Activated CD4-positive, alpha-beta memory T cell treated with anti-CD3 and anti-CD28 coated beads, Interleukin-2, amount 10 ng/mL, durations not matched to agents 7 days and 5 days (primary cell): Measurements from ENCODE around the gene VDAC2. TPM values are rescaled to one million over a fixed set of nuclear protein-coding genes. Genes with fewer than 3 reads are reported as not detected.

Experiments
- CTCF ChIA-PET: fragments of 350-600 bp; sonication (Branson Sonifier 250); formaldehyde crosslinking; loops from one replicate; lab custom pipeline; 2021; ENCODE audit warnings: antibody characterized with exemption, inconsistent platforms; lab: Charles Lee
- POLR2A ChIA-PET: fragments of 350-600 bp; sonication (Branson Sonifier 250); formaldehyde crosslinking; loops from one replicate; lab custom pipeline; 2021; ENCODE audit warnings: antibody characterized with exemption; lab: Charles Lee
- DNase-seq: peaks from one replicate; pipeline ENCODE4 v3.0.0-alpha.2; 2020
- H3K27ac Mint-ChIP-seq: one replicate; pipeline ENCODE4 v1.8.0; 2021; ENCODE audit warnings: mild to moderate bottlenecking, mixed read lengths
- H3K27me3 Mint-ChIP-seq: one replicate; pipeline ENCODE4 v1.8.0; 2021; ENCODE audit warnings: mixed read lengths
- H3K36me3 Mint-ChIP-seq: one replicate; pipeline ENCODE4 v1.8.0; 2021; ENCODE audit warnings: low read depth, mixed read lengths
- H3K4me1 Mint-ChIP-seq: one replicate; pipeline ENCODE4 v1.8.0; 2021; ENCODE audit warnings: mixed read lengths
- H3K4me3 Mint-ChIP-seq: one replicate; pipeline ENCODE4 v1.8.0; 2021; ENCODE audit warnings: mild to moderate bottlenecking, mixed read lengths
- H3K9me3 Mint-ChIP-seq: one replicate; pipeline ENCODE4 v1.8.0; 2021; ENCODE audit warnings: mixed read lengths
- total RNA-seq, 2 experiments: library from RNA; stranded (reverse); gene quantifications; one replicate each; pipeline ENCODE4 v1.2.3, GENCODE V29; 2021

The VDAC2 gene
- total RNA-seq, 2 experiments from 2014 or later = 128 to 133 TPM

- Mint-ChIP-seq H3K27me3 (peaks cover 2% of the 10 kb centered on the region), H3K36me3 (no peaks in the 10 kb centered on the region), H3K4me3 (no peak overlapping the region), H3K4me1 (no peaks in the 10 kb centered on the region), H3K27ac (no peak overlapping the region), H3K9me3 (no peaks in the 10 kb centered on the region)
- no peak for DNase-seq
- ChIA-PET CTCF (interaction anchor here (1.9 kb wide), 1 partner anchor 9 kb away, joined by 7 read pairs; the partner anchor contains the start of gene COMTD1), POLR2A (no interaction called here)
Measured at GRCh38 chr10:75244487-75245353, 34.1 kb downstream of the VDAC2 start.

DNA sequence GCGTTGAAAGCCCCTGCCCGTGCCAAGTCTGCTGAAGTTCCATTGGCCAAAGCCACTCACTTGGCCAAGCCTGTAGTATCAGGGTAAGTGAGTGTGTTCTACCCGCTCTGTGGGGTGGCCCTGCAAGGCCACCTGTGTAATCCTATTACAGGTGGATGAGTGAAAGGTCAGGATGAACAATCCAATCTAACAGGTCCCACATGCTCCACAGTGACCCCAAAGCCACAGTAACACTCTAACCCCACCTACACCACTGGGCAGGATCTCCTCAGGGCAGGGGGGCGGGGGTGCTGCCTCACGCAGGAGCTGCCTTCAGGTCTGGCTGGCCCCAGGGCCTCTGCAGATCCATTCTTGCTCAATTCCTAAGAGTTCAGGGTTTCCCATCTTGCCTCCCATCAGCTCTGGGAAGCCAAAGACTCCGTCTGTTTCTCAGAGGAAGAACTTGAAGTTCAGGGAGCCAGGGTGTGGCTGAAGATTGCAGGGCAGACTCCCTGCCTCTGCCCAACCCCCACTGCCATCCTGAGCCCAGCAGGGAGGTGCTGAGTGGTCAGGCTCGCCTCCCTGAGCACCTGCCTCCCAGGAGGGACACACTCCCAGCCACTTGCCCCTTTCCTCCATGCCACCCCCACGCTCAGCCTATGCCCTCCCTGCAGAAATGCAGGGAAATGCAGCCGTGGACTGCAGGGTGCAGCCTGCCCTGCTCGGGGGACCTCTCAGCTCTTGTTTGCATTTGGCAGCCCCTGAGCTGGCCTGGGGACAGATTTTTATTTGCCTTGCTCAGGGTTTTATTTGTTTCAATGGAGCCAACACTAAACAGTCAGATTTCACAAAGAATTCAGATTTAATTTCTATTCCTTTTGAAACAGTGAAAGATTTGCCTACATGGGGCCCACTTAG is 35.0 kb downstream of the VDAC2 start:
- Mint-ChIP-seq H3K4me3 (no peak overlapping the region), H3K9me3 (no peaks in the 10 kb centered on the region), H3K4me1 (no peaks in the 10 kb centered on the region), H3K36me3 (no peaks in the 10 kb centered on the region), H3K27me3 (peaks cover 5% of the 10 kb centered on the region), H3K27ac (no peak overlapping the region)
- CTCF ChIA-PET = interaction anchor here (1.9 kb wide), 1 partner anchor 10 kb away, joined by 7 read pairs; the partner anchor contains the start of gene COMTD1
- POLR2A ChIA-PET = no interaction called here
- no peak for DNase-seq

DNA sequence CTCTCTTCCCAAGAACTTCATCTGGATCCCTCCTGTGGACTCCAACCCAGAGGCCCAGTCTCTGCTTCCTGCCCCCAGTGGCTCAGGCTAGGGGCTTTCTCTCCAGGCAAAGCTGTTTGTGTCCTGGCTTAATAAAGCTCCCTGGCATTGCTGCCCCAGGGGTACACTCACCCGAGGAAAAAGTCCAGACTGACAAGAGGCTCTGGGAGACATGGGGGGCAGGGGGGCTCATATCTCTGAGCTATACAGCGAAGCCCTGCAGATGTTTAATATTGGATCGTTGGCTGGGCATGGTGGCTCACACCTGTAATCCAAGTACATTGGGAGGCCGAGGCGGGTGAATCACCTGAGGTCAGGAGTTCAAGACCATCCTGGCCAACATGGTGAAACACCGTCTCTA is 35.9 kb downstream of the VDAC2 start:
- peaks cover 5% of the 10 kb centered on the region for H3K27me3 Mint-ChIP-seq
- H3K36me3 Mint-ChIP-seq = no peaks in the 10 kb centered on the region
- no peak overlapping the region for H3K4me3 Mint-ChIP-seq
- no peaks in the 10 kb centered on the region for H3K4me1 Mint-ChIP-seq
- no peak for DNase-seq
- ChIA-PET CTCF (interaction anchor here (1.9 kb wide), 1 partner anchor 10 kb away, joined by 7 read pairs; the partner anchor contains the start of gene COMTD1), POLR2A (no interaction called here)
- no peak overlapping the region for H3K27ac Mint-ChIP-seq
- no peaks in the 10 kb centered on the region for H3K9me3 Mint-ChIP-seq

DNA sequence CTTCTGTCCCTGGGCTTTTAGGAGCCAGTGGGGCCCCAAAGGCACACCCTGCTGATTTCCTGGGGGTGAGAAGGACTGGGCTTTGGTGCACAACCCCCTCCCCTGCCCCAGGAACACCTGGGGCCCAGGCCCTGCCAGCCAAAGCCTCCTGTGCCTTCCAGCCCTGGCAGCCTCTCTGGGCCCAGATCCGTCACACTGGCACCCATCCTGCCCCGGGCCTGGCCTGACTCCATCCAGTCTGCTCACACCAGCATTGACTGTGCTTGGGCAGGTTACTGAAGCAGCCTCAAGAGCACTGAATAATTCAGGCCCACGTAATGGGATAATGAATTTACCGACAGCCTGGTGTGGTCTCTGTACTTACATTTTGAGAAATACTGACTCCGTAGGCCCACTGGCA is 37.2 kb downstream of the VDAC2 start:
- H3K36me3 Mint-ChIP-seq = no peaks in the 10 kb centered on the region
- DNase-seq = no peak
- H3K9me3 Mint-ChIP-seq = peaks cover 3% of the 10 kb centered on the region
- no peaks in the 10 kb centered on the region for H3K4me1 Mint-ChIP-seq
- H3K27ac Mint-ChIP-seq = no peak overlapping the region
- H3K4me3 Mint-ChIP-seq = no peak overlapping the region
- ChIA-PET POLR2A (no interaction called here), CTCF (no interaction called here)
- H3K27me3 Mint-ChIP-seq = peaks cover 5% of the 10 kb centered on the region

- POLR2A ChIA-PET = no interaction called here
- H3K9me3 Mint-ChIP-seq = peaks cover 14% of the 10 kb centered on the region
Measured at GRCh38 chr10:75250934-75251333, 40.3 kb downstream of the VDAC2 start.

DNA sequence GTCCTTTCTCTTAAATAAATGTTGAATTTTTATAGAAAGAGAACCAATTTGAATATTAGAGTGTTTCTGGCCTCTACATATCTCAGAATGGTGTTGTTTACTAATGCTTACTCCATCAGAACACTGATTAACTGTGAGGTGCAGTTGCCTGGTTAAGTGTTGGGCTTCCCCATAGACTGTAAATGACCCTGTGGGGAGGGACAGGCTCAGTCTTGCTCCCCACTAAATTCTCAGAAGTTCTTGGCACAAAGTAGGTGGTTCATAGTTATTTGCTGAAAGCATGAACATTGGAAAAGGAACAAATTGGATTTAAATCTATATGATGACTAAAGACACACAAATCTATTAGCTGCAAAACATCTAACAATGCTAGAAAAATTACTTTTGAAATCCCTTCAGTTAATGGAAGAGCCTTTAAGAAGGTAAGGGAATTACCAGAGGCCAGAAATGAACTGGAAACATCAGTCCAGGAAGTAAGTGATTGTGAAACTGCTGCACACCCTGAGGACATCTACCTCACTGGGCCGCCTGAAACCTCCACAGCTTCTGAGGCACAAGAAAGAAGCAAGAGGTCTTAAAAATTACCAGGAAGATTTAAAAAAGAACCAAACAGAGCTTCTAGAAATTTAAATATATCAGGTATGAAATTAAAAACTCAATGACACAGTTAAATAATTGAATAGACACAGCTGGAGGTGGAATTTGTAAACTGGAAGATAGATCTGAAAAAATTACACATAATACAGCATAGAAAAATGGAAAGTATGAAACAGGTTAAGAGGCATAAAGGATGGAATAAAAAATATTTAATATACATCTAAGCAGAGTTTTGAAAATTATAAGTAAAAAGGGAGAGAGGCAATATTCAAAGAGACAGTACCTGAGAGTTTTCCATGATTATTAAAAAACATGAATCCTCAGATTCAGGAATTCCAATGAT is 43.0 kb downstream of the VDAC2 start:
- Mint-ChIP-seq H3K9me3 (peaks cover 14% of the 10 kb centered on the region), H3K4me1 (no peaks in the 10 kb centered on the region), H3K4me3 (no peak overlapping the region), H3K27ac (no peak overlapping the region), H3K36me3 (peaks cover 6% of the 10 kb centered on the region), H3K27me3 (peaks cover 3% of the 10 kb centered on the region)
- ChIA-PET POLR2A (no interaction called here), CTCF (no interaction called here)
- no peak for DNase-seq

More at GRCh38 chr10:75250934-75251333, 40.3 kb downstream of the VDAC2 start:
- Mint-ChIP-seq H3K27me3 (peaks cover 3% of the 10 kb centered on the region), H3K36me3 (peaks cover 6% of the 10 kb centered on the region), H3K27ac (no peak overlapping the region), H3K4me1 (no peaks in the 10 kb centered on the region), H3K4me3 (no peak overlapping the region)
- no peak for DNase-seq
- CTCF ChIA-PET = no interaction called here

- Mint-ChIP-seq H3K4me3 (no peak overlapping the region), H3K36me3 (peaks cover 6% of the 10 kb centered on the region), H3K27ac (no peak overlapping the region), H3K4me1 (no peaks in the 10 kb centered on the region), H3K27me3 (peaks cover 3% of the 10 kb centered on the region), H3K9me3 (peaks cover 14% of the 10 kb centered on the region)
- POLR2A ChIA-PET = no interaction called here
- no peak for DNase-seq
- CTCF ChIA-PET = no interaction called here
Measured at GRCh38 chr10:75254739-75255138, 44.1 kb downstream of the VDAC2 start.

- ChIA-PET POLR2A (no interaction called here), CTCF (interaction anchor here (1.4 kb wide), 1 partner anchor 25 kb away, joined by 3 read pairs; the partner anchor contains the start of gene COMTD1)
- peaks cover 2% of the 10 kb centered on the region for H3K9me3 Mint-ChIP-seq
- no peak overlapping the region for H3K27ac Mint-ChIP-seq
- no peaks in the 10 kb centered on the region for H3K27me3 Mint-ChIP-seq
- no peaks in the 10 kb centered on the region for H3K4me1 Mint-ChIP-seq
- H3K36me3 Mint-ChIP-seq = no peaks in the 10 kb centered on the region
- no peak overlapping the region for H3K4me3 Mint-ChIP-seq
- no peak for DNase-seq
Measured at GRCh38 chr10:75260990-75261389, 50.4 kb downstream of the VDAC2 start.

DNA sequence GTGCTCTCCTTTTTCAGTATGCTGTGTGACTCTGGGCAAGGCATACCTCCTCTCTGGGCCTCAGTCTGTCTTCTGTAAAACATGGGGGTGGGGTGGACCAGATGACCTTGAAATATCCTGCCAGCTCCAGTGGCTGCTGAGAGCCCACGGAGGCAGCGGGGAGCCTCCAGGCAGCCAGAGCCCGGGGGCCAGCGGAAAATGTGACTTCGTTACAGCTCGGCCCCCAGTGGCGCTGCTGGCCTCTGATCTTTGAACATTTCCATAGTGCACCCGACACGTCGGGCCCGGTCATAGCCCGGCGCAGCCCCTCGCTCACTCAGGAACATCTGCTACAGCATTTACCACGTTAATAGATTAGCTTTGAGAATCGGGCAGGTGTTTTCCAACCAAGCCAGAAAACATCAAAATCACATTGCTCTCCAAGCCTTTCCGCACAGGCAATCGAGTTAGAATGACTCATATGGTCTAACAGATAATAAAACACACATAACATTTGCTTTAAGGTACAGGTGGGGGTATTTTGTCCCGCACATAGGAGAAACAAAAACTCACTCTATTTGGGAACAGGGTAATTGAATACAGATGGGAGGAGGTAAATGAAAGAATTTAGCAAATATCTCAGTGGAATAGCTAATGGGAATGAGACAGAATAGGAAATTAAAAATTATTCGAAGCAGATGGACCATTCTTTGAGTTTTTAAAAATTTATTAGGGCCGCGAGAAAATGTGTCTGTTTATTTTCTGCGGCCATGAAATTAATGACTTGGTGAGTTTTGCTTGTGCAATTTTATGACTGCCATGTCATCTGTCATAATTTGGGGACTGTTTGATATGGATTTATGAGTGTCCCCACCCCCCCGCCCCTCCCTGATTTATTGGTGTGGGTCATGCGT is 51.5 kb downstream of the VDAC2 start:
- ChIA-PET CTCF (no interaction called here), POLR2A (no interaction called here)
- Mint-ChIP-seq H3K27me3 (no peaks in the 10 kb centered on the region), H3K4me3 (no peak overlapping the region), H3K9me3 (peaks cover 2% of the 10 kb centered on the region), H3K27ac (no peak overlapping the region), H3K4me1 (no peaks in the 10 kb centered on the region), H3K36me3 (no peaks in the 10 kb centered on the region)
- no peak for DNase-seq

GRCh38 chr10:75263806-75264205 is 53.2 kb downstream of the VDAC2 start:
- no peaks in the 10 kb centered on the region for H3K36me3 Mint-ChIP-seq
- ChIA-PET POLR2A (no interaction called here), CTCF (no interaction called here)
- H3K4me1 Mint-ChIP-seq = no peaks in the 10 kb centered on the region
- no peak overlapping the region for H3K27ac Mint-ChIP-seq
- no peak overlapping the region for H3K4me3 Mint-ChIP-seq
- no peaks in the 10 kb centered on the region for H3K27me3 Mint-ChIP-seq
- no peak for DNase-seq
- H3K9me3 Mint-ChIP-seq = peaks cover 2% of the 10 kb centered on the region

DNA sequence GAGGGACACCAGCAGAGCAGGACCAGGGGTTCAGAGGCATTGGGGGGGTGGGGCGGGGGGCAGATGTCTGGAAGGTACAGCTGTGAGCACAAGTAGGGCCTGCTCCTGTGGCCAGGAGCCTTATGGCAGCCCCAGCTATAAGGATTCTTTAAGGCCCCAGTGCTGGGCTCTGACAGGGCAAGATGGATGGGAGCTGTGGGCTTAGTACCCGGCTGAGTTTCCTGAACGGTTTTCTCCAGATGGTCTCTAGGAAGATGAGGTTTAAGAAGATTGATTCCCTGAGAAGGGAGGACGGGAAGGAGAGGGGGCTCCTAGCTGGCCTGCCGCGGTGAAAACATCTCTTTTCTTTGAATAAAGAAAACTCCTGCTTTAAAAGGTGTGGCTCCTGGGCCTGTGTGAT is 55.3 kb downstream of the VDAC2 start:
- POLR2A ChIA-PET = no interaction called here

More for the DNA sequence above, 55.3 kb downstream of the VDAC2 start:
- no peak overlapping the region for H3K27ac Mint-ChIP-seq
- CTCF ChIA-PET = no interaction called here
- no peaks in the 10 kb centered on the region for H3K27me3 Mint-ChIP-seq
- H3K4me3 Mint-ChIP-seq = no peak overlapping the region
- no peaks in the 10 kb centered on the region for H3K36me3 Mint-ChIP-seq
- DNase-seq = no peak
- H3K4me1 Mint-ChIP-seq = no peaks in the 10 kb centered on the region
- H3K9me3 Mint-ChIP-seq = no peaks in the 10 kb centered on the region
